DOHH2 (cell line): Measurements from ENCODE around the gene PRRC1.

ENCODE experiments used
- EZH2phosphoT487 ChIP-seq: fragments of 200-600 bp; sonication (generic); IDR thresholded peaks from 2 replicates; pipeline ENCODE4 v1.6.1; 2017; ENCODE audit warnings: borderline replicate concordance, mild to moderate bottlenecking, antibody characterized with exemption, low read length, moderate library complexity, mixed read lengths
- TF ChIP-seq, protein P1 (sequence below): fragments of 200-600 bp; sonication (generic); IDR thresholded peaks from one replicate; pipeline ENCODE4 v1.5.1; 2014; ENCODE audit warnings: antibody characterized with exemption, mild to moderate bottlenecking, low read depth, low read length; ENCODE audit not compliant: poor library complexity, severe bottlenecking

DNA sequence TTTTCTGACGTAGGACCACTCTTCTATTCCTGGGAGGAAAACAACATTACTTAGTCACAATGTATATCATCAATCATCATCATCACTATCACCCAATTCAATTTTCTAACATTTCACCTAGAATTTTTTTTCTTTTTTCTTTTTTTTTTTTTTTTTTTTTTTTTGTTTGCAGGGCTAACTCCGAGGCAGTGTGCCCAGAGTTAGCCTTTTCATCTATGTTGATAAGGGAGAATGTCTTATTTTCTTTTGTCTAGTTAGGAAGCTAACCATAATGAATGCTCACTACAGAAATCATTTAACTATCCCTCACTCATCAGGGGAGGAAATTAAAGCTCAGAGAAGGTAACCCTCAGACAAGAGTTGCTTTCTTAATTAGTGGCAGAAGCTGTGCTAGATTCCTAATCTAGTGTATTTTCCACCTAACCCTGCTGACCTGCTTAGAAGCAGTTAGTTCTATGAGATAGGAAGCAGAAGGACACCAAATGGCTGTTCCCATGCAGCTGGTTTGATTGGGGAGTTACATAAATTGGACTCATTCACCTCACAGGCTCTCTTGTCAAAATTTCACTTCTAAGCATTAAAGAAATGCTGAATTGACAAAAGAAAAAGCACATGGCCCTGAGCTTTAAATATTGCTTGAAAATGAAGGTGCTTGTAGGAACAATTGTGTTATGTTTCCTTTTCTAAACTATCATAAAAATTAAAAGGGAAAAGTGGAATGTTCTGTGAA, 8.6 kb upstream of the PRRC1 start:
- TF ChIP-seq, protein P1, sequence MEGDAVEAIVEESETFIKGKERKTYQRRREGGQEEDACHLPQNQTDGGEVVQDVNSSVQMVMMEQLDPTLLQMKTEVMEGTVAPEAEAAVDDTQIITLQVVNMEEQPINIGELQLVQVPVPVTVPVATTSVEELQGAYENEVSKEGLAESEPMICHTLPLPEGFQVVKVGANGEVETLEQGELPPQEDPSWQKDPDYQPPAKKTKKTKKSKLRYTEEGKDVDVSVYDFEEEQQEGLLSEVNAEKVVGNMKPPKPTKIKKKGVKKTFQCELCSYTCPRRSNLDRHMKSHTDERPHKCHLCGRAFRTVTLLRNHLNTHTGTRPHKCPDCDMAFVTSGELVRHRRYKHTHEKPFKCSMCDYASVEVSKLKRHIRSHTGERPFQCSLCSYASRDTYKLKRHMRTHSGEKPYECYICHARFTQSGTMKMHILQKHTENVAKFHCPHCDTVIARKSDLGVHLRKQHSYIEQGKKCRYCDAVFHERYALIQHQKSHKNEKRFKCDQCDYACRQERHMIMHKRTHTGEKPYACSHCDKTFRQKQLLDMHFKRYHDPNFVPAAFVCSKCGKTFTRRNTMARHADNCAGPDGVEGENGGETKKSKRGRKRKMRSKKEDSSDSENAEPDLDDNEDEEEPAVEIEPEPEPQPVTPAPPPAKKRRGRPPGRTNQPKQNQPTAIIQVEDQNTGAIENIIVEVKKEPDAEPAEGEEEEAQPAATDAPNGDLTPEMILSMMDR = no peak
- TF ChIP-seq EZH2phosphoT487 = no peak
